Fibroblast of mammary gland (primary cell): Measurements from ENCODE around the gene IFT25.

Source experiments
- DNase-seq: peaks from one replicate; pipeline ENCODE4 v3.0.0-alpha.2; 2010; ENCODE audit warnings: low read depth
- H3K4me3 ChIP-seq: 2 replicates; pipeline ENCODE4 v1.5.1; 2011; ENCODE audit warnings: low read depth, mild to moderate bottlenecking, low read length, moderate library complexity; ENCODE audit not compliant: control insufficient read depth
- TF ChIP-seq, protein P1 (sequence below): conservative IDR thresholded peaks from 2 replicates; pipeline ENCODE4 v1.5.1; 2011; ENCODE audit warnings: low read depth, low read length, inconsistent platforms; ENCODE audit not compliant: control insufficient read depth, insufficient read depth

IFT25 gene

DNA sequence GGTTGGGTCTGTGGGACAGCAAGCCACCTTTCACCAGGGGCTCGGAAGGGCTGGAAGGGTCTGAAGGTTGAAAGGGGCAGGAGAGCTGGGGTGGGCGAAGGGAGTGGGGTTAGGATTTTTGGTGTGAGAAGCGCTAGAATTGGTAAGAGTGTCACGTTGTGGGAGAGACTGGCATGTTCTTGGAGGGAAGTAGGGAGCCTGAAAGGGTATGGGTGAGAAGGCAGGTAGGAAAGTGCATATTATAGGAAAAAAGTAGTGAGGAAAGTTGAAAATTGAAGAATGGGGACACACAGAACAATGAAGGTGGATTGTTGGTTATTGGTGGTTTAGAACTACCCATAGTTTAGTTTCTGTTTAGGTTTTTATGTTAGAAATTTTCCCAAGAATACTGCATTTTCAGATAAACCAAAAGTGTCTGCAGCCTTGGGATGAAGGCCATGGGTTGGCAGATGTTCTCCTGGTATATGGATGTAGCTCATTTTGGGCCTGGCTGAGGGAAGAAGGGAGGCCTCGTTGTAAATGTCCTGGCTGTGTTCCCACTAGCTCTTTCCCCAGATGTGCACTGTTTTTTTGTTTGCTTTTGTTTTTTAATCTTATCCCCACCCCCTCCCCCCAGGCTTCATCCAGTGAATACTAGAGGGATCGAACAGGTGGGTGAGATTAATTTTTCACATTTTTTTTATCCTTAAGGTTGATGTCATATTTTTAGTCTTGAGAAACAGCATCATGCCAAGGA, 1.8 kb upstream of the IFT25 start:
- no peak for DNase-seq
- H3K4me3 ChIP-seq = peak overlapping the region; percentile 57
- TF ChIP-seq, protein P1, sequence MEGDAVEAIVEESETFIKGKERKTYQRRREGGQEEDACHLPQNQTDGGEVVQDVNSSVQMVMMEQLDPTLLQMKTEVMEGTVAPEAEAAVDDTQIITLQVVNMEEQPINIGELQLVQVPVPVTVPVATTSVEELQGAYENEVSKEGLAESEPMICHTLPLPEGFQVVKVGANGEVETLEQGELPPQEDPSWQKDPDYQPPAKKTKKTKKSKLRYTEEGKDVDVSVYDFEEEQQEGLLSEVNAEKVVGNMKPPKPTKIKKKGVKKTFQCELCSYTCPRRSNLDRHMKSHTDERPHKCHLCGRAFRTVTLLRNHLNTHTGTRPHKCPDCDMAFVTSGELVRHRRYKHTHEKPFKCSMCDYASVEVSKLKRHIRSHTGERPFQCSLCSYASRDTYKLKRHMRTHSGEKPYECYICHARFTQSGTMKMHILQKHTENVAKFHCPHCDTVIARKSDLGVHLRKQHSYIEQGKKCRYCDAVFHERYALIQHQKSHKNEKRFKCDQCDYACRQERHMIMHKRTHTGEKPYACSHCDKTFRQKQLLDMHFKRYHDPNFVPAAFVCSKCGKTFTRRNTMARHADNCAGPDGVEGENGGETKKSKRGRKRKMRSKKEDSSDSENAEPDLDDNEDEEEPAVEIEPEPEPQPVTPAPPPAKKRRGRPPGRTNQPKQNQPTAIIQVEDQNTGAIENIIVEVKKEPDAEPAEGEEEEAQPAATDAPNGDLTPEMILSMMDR = no peak

DNA sequence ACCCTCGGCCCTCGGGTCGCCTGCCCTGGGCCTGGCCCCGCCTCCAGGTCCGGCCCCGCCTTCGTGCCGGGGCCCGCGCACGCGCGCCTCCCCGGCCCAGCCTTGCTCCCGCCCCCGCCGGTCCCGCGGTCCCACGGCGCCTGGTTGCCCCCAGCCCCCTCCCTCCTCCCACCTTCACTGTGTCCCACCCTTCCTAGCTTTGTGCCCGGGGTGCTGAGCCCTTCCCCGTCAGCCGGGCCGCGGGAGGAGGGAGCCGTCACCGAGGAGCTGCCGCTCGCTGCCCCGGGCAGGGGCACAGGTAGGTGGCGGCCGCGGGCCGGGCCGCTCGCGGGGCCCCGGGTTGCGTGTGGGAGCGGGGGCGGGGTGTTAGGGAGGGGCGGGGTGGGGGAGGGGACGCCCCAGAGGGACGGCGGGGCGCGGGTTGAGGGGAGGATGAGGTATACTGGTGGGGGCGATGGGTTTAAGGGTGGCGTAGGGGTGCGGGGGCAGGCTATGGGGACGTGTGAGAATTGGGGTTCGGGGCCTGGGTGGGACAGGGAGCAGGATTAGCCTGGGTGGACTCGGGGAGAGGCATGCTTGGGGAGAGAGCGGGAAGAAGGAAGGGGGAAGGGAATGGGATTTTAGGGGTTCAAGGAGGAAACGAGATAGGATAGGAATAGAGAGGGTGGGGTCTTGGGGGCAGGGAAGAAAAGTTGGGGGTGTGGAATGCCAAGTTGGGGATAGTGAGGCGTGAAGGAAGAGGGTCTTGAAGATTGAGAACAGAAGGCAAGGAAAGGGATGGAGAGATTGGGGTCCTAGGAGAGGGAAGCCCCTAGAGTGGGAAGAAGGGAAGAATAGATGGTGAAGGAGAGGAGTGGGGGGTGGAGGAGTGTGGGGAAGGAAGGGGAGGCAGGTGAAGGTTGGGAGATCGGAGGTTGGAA, 1.0 kb upstream of the IFT25 start, which contains the start of gene LRRC42:
Gene LRRC42, plus strand, starts transcription at position 99 of the 920 bp plus-strand sequence. CDS start 5,650 bp downstream, outside the sequence.
- H3K4me3 ChIP-seq = peak within 1 kb of the TSS; percentile 84
- TF ChIP-seq, protein P1 = no peak
- no peak for DNase-seq

DNA sequence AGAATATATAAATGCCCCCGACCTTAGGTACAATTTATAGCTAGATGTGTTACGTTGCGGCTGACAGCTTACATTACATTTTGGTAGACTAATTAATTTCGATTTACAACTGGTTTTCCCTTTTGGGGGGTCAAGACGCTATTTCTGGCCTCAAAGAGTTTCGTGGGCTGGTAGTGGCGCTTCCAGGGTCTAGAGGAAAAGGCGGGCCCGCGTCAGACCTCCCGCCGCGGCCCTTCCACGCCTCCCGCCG, 391 bp downstream of the IFT25 start:
- H3K4me3 ChIP-seq = peak overlapping the region; percentile 84
- TF ChIP-seq, protein P1 = no peak
- no peak for DNase-seq

DNA sequence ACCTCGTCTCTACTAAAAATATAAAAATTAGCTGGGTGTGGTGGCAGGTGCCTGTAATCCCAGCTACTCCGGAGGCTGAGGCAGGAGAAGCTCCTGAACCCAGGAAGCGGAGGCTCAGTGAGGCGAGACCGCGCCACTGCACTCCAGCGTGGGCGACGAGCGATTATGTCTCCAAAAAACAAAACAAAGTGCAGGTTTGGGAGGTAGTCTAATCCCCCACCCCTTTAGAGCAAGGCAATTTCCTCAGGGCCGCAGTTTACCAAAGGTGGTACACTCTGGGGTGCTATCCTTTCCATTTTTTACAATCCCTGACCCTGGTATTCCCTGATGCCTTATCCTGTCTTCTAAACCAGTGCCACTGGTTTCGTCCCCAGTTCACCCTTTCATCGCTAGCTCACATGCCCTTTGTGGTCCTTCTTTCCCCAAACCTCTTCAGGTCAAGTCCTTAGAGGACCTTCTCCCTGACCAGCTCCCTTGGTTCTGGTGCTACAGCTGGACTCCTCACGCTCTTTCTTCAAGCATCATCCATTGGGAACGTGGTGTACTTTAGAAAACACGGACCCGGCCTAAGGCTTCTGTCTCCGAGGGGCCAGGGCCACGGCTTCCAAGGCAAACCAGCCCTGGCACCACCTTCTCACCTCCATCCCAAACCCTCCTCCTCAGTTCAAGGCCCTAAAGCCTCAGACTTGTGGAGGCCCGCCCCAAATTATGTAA, 873 bp downstream of the IFT25 start:
- H3K4me3 ChIP-seq = peak overlapping the region; percentile 84
- TF ChIP-seq, protein P1 = no peak
- DNase-seq = peak; percentile 20

DNA sequence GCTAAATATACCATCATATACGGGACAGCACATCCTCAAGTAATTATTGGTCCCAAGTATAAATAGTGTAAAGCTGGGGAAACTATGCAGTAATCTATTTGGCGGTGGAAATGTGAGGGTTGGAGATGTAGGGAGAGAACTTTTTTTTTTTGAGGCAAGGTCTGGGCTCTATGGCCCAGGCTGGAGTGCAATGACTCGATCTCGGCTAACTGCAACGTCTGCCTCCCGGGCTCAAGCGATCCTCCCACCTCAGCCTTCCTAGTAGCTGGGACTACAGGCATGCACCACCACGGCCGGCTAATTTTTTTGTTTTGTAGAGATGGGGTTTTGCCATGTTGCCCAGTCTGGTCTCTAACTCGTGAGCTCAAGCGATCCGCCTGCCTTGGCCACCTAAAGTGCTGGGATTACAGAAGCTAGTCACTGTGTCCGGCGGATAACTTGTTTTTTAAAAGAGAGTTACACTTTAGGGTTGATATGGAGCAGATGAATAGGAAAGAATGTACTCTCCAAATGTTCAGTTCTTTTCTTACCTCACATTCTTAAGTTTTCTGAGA, 1.9 kb downstream of the IFT25 start:
- DNase-seq = no peak
- H3K4me3 ChIP-seq = no peak overlapping the region
- TF ChIP-seq, protein P1 = no peak

DNA sequence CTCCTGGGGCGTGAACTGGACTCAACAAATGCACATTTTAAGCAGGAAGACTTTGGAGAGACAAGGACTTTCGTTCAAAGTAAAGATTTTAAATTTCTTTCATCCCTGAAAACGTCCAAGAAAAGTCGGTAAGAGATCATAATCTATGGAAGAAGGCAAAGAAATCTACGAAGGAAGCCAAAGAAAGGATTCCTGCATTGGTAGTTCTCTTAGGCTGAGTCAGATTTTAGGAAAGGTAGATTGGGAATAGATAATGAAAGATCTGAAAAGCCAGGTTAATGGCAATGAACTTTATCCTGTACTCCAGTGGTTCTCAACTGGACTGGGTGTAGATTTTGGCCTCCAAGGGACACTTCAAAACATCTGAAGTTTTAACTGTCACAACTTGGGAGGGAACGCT, 2.4 kb downstream of the IFT25 start:
- TF ChIP-seq, protein P1 = no peak
- H3K4me3 ChIP-seq = no peak overlapping the region
- DNase-seq = no peak
